Kidney (tissue), 14 donors: Measurements from ENCODE around the gene PEX10. TPM values are rescaled to one million over a fixed set of nuclear protein-coding genes. Genes with fewer than 3 reads are reported as not detected.
A peak's percentile ranks its signal among the peaks of the same experiment; 100 is the strongest.

Experiments
- DNase-seq, 5 donors: peaks; one replicate each; pipeline ENCODE4 v3.0.0-alpha.2; 2013 to 2020
- FAIRE-seq: peaks from 2 replicates; lab custom pipeline; 2012; peaks lifted over from hg19 to GRCh38; lab: Jason Lieb, UNC
- H3K27ac ChIP-seq, 2 donors: one replicate each; pipeline ENCODE4 v1.7.0; 2013; ENCODE audit warnings: low read depth in 2 of 2, low read length in 2 of 2, inconsistent platforms in 1 of 2
- H3K27me3 ChIP-seq: one replicate; pipeline ENCODE4 v1.7.1; 2013; ENCODE audit warnings: low read length, inconsistent platforms; ENCODE audit not compliant: control insufficient read depth, insufficient read depth
- H3K36me3 ChIP-seq, 3 donors: one replicate each; pipeline versions ENCODE4 v1.7.0 to v1.7.1; 2013; ENCODE audit warnings: low read length in 3 of 3, control low read depth in 1 of 3, inconsistent platforms in 1 of 3; ENCODE audit not compliant: insufficient read depth in 3 of 3, control insufficient read depth in 2 of 3
- H3K4me1 ChIP-seq, 3 donors: one replicate each; pipeline versions ENCODE4 v1.7.0 to v1.7.1; 2013; ENCODE audit warnings: low read length in 3 of 3, inconsistent platforms in 1 of 3, low read depth in 1 of 3; ENCODE audit not compliant: control insufficient read depth in 2 of 3, insufficient read depth in 2 of 3
- H3K4me3 ChIP-seq, 3 donors: one replicate each; pipeline versions ENCODE4 v1.7.0 to v1.8.1; 2013; ENCODE audit warnings: low read length in 3 of 3, control low read depth in 1 of 3, inconsistent platforms in 1 of 3
- H3K9ac ChIP-seq, 3 donors: one replicate each; pipeline versions ENCODE4 v1.7.0 to v1.7.1; 2013; ENCODE audit warnings: low read length in 3 of 3, control low read depth in 1 of 3, inconsistent platforms in 1 of 3
- H3K9me3 ChIP-seq, 3 donors: one replicate each; pipeline versions ENCODE4 v1.7.0 to v1.7.1; 2013; ENCODE audit warnings: low read length in 3 of 3, control low read depth in 1 of 3, inconsistent platforms in 1 of 3; ENCODE audit not compliant: control insufficient read depth in 2 of 3, insufficient read depth in 1 of 3
- CTCF ChIP-seq: IDR thresholded peaks from 3 replicates; pipeline ENCODE4 v1.5.1; 2012; ENCODE audit warnings: mild to moderate bottlenecking, moderate library complexity, borderline replicate concordance; ENCODE audit not compliant: insufficient read depth; ENCODE audit errors: extremely low read depth
- intact Hi-C: fragments of 100-400 bp; cut with DNase I; formaldehyde crosslinking; loops from one replicate; pipeline ENCODE4 v1.11.1; 2022
- polyA plus RNA-seq: library from polyadenylated mRNA; stranded (reverse); fragments of 350-450 nt; fragmentation: Illumina TruSeq; extraction: RNeasy Lipid Tissue Mini Kit (QIAGEN cat#74804); gene quantifications from one replicate; pipeline ENCODE4 v1.2.3, GENCODE V29; 2014; ENCODE audit warnings: low read depth, low replicate concordance; ENCODE audit not compliant: insufficient read depth
- total RNA-seq: library from RNA; stranded (reverse); fragmentation: NEBNext Ultra II Directional; extraction: Animal tissue kit (Norgen Biotek cat#: 25700); gene quantifications from one replicate; pipeline ENCODE4 v1.2.1, GENCODE V29; 2021
- donor health status: control.
- donor health status: control.
- donor health status: control.
- donor health status: control.
- donor health status: control.
- donor health status: DM: yes; HTN: yes; CAD: no.
- donor health status: Normal renal cell carcinoma (clear cell type).

PEX10 gene
- total and polyA plus RNA-seq, 2 donors from 2014 or later: 25.6 to 26.8 TPM

GRCh38 chr1:2408859-2409276 lies 3.5 kb downstream of the PEX10 start:
- DNase-seq (no peak), FAIRE-seq (no peak)
- Histone ChIP-seq H3K9ac (no peak overlapping the region), H3K4me1 (peaks cover 0 to 18% (median 7%) of the 10 kb centered on the region in 3 donors), H3K36me3 (peaks cover 2 to 16% (median 8%) of the 10 kb centered on the region in 3 donors), H3K9me3 (no peaks in the 10 kb centered on the region), H3K27me3 (no peaks in the 10 kb centered on the region), H3K4me3 (no peak overlapping the region), H3K27ac (no peak overlapping the region)
- intact Hi-C loops: no loop called here
- TF ChIP-seq CTCF: no peak

- no peaks in the 10 kb centered on the region for H3K9me3 ChIP-seq
- no peaks in the 10 kb centered on the region for H3K27me3 ChIP-seq
- H3K4me3 ChIP-seq: no peak overlapping the region
- peaks cover 2 to 16% (median 10%) of the 10 kb centered on the region in 3 donors for H3K36me3 ChIP-seq
- H3K27ac ChIP-seq: no peak overlapping the region
- no peak overlapping the region for H3K9ac ChIP-seq
- FAIRE-seq: no peak
- no peak for TF ChIP-seq CTCF
- intact Hi-C loops: no loop called here
- peak in 1 of 5 donors; percentile 77 for DNase-seq
- peaks cover 0 to 14% (median 3%) of the 10 kb centered on the region in 3 donors for H3K4me1 ChIP-seq
These were observed 3.9 kb downstream of the PEX10 start for GRCh38 chr1:2408456-2408855.

- Histone ChIP-seq H3K9me3 (no peaks in the 10 kb centered on the region), H3K4me1 (peaks cover 0 to 8% (median 0%) of the 10 kb centered on the region in 3 donors), H3K27me3 (no peaks in the 10 kb centered on the region), H3K27ac (no peak overlapping the region), H3K9ac (no peak overlapping the region), H3K4me3 (no peak overlapping the region), H3K36me3 (peaks cover 2 to 21% (median 12%) of the 10 kb centered on the region in 3 donors)
- intact Hi-C loops: no loop called here
- DNase-seq: no peak
- FAIRE-seq: no peak
- no peak for TF ChIP-seq CTCF
These were observed 4.4 kb downstream of the PEX10 start for GRCh38 chr1:2407991-2408275.
